Pulmonary artery endothelial cell (primary cell): ENCODE results near the gene GINS3. TPM values are rescaled to one million over a fixed set of nuclear protein-coding genes. Genes with fewer than 3 reads are reported as not detected.

Source experiments
- DNase-seq: peaks from one replicate; pipeline ENCODE4 v3.0.0-alpha.2; 2011; ENCODE audit warnings: low read depth, low spot score
- total RNA-seq: library from RNA; depleted of rRNA; stranded (reverse); fragments of >200 nt; gene quantifications from 2 replicates; pipeline ENCODE4 v1.2.3, GENCODE V29; 2014

The GINS3 gene
- total RNA-seq, result 13.8 and 13.9 TPM in 2 replicates

DNA sequence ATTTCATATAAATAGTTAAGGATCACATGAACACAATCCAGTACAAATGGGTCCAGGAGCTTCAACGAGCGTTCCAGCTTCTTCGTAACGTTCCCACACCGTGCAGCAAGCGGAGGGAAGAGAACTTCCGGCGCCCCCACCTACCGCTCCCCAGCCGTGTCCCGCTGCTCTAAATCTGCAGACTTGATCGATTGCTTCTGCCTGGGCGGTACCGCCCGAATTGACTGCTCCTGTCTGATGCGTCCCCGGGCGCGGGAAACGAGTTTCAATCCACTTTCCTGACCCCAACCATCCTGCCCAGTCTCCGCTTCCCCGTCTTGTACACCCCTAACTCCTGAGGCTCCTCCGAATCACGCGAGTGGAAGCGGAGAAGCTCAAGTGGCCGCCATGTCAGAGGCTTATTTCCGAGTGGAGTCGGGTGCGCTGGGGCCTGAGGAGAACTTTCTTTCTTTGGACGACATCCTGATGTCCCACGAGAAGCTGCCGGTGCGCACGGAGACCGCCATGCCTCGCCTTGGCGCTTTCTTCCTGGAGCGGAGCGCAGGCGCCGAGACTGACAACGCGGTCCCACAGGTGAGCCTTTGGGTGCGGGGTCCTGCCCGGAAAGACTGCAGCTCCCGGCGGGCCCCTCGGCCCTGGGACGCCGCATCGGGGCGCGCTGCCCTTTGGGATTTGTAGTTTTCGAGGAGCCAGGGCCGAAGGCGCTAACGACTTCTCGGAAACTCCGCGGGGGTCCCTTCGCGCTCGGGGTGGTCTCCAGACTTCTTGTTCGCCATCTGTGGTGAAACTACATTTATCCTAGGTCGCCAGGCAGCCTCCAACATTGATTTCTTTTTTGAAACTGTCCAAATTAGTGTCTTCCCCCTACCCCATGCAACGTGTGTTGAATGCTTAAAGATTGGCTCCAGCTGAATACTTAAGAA is at the start of gene GINS3:
TSS of gene GINS3 (plus strand) at position 257 of the 923 bp plus-strand sequence. CDS start at position 388, 131 bp downstream.
- peak; percentile 72 for DNase-seq

DNA sequence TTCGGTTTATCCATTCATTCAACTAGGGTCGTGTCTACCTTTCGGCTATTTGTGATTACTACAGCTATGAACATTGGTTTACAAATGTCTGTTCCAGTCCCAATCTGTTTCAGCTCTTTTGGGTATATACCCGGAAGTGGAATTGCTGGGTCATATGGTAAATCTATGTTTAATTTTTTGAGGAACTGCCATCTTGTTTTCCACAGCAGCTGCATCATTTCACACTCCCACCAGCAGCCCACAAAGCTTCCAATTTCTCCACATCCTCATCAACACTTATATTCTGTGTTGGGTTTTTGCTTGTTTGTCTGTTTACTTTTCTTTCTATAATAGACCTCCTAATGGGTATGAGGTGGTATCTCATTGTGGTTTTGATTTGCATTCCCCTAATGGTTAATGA is 48.7 kb upstream of the GINS3 start:
- no peak for DNase-seq

DNA sequence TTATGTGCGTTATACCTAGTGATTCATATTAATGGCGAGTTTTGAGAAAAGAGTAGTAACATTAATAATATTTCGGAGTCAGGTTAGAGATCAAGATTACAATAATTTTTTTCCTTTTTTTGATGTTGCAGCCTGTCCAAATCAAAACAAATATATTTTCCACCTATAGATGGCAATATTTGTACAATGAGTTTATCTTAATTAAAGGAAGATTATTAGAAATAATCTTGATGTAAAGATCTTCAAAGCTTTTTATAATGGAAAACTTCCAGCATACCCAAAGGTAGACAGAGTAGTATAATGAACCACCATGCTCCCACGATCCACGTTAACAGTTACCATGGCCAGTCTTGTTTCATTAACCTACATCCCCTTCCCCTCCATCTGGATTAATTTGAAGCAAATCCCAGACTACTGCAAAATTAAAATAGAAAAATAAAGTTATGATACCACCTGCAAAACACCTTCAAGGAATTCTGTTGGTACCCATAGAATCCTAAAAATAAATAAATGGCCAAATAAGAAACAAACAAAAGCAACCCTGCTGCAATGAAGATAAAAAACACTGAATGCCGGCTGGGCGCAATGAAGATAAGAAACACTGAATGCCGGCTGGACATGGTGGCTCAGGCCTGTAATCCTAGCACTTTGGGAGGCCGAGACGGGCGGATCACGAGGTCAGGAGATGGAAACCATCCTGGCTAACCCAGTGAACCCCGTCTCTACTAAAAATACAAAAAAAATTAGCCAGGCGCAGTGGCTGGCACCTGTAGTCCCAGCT is 46.5 kb upstream of the GINS3 start:
- no peak for DNase-seq

DNA sequence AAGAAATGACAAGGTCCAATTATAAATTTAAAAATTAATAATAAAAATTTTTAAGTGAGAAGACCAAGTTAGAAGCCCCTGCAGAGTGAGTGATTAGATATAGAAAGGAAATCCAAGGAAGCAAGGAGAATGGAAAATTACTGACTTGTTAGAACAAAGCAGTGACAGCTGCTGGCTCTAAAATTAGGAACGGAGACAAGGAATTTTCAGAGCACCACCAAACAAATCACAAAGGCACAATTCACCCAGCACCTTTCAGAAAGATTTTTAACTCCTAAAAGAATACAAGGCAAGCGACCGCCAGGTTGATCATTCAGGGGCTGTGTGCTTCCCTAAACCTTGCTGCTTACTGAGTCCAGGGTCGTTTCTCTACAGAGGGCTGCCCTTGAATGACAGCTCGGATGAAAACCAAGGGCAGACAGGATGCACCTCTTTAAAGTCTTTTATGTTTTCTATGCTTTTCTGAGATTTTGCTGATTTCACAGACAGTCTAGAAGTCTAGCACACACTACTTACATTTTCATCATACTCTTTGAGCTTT is 45.4 kb upstream of the GINS3 start:
- DNase-seq, result no peak

DNA sequence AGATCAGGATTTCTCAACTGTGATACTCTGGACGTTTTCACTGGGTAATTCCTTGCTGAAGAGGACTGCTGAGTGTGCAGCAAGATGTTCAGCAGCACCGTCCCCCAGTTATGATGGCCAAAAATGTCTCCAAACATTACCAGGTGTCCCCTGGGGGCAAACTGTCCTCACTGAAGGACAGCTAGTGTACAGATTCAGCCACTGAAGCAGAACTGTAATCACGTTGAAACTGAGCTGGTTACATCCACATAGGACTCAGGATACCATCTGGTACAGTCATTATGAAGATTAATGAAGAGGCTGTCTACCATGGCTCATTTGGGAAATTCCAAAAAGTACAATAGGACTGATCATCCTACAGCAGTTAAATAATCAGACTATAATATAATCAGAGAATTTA is 43.3 kb upstream of the GINS3 start:
- DNase-seq, result no peak

DNA sequence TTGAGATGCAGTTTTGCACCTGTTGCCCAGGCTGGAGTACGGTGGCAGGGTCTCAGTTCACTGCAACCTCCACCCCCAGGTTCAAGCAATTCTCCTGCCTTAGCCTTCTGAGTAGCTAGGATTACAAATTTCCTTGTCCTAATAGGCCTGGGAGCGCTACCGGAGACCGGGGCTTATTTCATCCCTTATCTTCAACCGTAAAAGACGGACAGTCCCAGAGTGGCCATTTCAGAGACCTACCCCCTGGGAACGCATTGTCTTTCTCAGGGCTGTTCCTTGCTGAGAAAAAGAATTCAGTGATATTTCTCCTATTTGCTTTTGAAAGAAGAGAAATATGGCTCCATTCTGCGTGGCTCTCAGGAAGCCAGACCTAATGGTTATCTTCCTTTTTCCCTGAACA is 39.6 kb upstream of the GINS3 start:
- no peak for DNase-seq

DNA sequence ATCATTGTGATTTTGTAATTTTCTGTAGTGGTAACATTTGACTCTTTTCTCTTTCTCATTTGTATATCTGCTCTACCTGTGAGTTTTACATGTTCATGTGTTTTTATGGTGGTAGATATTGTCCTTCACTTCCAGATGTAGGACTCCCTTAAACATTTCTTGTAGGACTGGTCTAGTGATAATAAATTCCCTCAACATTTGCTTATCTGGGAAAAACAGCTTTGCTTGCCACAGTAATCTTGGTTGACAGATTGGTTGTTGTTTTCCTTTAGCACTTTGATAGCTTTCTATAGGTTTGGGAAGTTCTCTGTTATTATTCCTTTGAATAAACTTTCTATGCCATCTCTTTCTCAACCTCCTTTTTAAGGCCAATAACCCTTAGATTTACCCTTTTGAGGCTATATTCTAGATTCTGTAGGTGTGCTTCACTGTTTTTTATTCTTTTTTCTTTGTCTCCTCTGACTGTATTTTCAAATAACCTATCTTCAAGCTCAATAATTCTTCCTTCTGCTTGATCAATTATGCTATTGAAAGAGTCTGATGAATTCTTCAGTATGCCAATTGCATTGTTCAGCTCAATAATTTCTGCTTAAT is 32.1 kb upstream of the GINS3 start:
- DNase-seq, result no peak

DNA sequence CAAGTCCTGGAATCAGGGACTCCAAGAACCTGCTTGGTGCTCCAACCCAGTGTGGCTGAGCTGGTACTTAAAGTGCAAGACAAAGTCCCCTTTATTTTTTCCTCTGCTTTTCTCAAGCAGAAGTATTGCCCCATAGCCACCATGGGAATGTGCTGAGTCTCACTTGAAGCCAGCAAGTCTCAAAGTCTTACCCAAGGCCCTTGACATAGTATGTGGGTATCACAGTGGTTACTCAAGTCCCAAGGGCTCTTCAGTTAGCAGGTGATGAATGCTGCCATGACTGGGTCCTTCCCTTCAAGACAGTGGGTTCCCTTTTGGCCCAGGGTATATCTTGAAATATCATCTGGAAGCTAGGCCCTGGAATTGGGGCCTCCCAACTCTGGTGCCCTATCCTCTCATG is 30.5 kb upstream of the GINS3 start:
- no peak for DNase-seq

DNA sequence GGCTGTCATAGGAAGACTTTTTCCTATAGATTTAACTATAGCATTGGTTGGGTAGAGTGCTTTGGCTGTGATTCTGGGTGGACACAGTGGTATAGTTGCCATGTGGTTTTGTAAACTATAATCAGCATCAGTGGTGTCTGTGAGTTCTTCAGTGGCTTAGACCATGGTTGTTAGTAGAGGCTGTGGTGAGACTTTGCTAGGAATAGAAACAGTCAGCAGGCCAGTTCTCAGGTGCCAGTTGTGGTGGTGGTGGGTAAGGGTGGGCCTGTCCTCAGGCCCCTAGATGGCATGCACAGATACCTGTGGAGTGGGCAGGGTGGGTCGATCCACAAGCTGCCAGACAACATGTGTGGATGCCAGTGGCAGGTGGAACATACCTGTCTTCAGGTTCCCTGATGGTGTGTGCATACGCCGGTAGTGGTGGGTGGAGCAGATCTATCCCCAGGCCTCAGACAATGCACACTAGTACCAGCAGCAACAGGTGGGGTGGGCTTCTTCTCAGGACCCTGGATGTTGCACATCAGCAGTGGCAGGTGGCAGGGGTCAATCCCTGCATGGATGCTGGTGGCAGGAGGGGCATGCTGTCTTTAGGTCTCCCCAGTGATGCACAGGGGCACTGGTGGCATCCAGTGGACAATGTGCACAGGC is 28.4 kb upstream of the GINS3 start:
- DNase-seq, result no peak

DNA sequence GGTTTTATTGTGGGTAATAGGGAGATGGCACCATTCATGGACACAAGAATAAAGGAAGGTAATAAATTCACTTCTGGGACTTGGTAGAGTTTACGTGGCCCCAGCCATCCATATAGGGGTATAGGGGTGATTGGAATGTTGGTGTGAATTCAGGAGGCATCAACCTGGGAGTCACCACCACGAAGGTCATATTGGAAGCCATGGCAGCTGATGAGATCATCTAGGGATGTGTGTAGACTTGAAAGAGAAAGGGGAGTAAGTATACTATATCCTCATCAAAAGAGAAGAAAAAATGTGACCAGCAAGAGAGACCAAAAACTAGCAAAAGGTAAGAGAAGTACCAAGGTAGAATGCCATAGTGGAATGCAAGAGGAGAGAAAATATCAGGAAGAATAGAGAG is 26.6 kb upstream of the GINS3 start:
- DNase-seq, result no peak

DNA sequence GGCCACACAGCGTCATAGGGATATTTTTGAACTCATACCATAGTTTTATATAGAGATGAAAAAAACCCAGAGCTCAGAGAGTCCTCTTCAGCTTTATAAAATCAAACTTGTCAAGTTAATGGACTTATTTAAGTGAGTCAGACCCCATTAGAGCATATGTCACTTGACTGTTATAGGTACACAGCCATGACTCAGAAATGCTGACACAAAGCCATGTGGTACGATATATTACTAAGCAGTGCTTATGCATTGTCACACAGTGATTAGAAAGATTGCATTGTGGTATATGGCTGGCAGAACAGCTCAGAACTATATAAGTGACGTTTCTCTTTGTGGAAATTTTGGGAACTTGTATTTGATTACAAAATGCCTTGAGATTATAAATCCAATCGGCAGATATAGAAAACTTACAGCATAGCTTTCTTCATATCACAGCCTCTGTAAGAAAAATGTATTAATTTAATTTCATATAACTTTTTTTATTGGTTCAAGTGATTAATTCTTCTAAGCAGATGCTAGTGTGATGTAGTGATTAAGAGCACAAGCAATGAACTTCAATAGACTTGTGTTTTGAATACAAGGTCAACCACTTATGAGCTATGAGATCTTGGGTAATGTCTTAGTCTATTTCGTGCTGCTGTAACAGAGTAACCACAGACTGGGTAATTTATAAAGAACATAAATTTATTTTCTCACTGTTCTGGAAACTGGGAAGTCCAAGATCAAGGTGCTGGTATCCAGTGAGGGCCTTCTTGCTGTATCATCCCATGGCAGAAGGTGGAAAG is 25.8 kb upstream of the GINS3 start:
- DNase-seq, result peak; percentile 35

DNA sequence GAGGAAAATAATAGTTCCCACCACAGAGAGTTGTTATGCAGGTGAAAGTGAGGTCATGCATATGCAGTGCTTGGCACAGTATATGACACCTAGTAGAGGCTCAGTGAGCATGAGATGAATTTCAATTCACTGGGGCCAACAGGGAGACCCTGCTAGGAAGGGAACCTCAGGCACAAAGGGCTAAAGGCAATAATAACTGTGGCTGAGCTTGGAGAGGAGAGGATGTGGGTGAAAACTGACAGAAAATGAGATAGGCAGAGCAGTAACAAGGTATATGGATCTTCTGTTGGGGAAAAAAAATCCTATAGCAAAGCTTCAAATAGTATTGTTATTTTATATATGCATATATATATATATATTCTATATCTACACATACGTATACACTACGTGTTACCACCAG is 25.0 kb upstream of the GINS3 start:
- DNase-seq, result no peak

DNA sequence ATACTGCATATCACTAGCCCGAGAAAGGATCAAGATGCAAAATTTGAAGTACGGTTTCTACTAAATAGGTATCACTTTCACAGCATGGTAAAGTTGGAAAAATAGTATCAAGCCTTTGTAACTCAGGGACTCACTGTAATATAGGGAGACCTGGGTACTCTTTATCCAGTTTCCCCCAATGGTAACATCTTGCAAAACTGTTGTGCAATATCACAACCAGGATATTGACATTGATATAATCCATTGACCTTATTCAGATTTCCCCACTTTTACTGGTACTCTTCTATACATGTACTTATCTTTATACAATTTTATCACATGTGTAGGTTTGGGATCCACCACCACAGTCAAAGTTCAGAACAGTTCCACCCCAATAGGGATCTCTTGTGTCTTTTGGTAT is 20.4 kb upstream of the GINS3 start:
- DNase-seq, result no peak

DNA sequence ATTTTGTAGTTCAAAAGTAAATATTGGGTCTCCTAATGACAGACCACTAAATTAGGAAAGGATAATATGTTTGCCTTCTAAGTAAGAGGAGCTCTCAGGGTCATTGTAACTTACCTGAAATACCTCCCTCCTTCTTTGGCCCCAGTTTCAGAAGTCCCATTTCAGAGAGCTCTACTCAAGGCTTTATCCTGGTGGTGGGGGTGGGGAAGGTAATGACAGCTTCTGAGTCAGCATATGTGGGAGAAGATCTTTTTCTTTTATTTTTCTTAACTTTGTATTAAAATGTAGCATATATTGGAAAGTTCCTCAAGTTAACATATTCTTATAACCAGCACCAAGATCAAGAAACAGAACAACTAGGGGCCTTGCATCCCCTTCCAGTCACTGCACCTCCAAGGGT is 16.9 kb upstream of the GINS3 start:
- no peak for DNase-seq

DNA sequence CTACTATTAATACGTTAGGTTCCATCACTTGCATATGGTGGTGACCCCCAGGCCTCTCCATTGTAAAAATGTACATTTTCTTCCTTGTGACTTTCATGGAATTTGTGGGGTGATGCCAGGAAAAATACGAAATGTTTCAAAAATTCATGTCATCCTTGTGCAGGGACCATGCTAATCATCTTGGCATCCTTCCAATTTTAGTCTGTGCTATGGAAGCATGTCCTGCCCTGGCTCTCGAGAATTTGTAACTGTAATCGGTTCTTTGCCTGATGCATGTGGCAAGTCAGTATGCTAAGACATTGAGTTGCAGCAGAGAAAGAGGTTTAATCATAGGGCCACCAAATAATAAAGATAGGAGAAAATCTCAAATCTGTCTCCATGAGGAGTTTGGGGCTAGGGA is 14.3 kb upstream of the GINS3 start:
- peak; percentile 19 for DNase-seq

DNA sequence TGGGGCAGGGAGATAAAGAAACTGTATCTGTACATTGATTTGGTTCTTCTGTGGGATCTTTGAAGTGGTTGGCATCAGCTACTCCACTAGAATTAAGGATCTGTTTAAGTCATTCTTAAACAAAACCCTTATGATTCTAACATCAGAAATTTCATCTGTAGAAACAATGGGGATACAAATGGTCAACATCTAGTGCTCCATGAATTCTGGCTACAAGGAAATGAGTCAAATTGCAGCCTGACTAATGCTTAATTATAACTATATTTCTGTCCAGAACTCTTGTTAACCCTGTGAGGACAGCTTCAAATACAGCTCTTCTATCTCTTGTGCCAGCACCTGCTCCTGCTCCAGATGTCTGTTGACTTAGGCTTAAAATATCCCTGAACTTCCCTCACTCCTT is 13.9 kb upstream of the GINS3 start:
- peak; percentile 37 for DNase-seq

DNA sequence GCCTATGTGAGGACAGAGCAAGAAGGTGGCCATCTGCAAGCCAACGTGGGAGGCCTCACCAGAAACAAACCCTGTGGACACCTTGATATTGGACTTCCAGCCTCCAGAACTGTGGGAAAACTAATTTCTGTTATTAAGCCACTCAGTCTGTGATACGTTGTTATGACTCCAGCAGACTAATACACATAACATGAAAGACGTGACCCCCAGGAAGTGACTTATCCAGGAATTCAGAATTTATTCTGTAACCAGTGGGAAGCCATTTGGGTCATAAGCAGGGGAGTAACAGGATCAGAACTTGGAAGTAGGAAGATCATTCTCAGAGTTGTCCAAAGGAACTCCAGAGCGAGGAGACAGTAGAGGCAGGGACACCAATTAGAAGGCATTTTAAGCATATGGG is 12.5 kb upstream of the GINS3 start:
- DNase-seq, result no peak

DNA sequence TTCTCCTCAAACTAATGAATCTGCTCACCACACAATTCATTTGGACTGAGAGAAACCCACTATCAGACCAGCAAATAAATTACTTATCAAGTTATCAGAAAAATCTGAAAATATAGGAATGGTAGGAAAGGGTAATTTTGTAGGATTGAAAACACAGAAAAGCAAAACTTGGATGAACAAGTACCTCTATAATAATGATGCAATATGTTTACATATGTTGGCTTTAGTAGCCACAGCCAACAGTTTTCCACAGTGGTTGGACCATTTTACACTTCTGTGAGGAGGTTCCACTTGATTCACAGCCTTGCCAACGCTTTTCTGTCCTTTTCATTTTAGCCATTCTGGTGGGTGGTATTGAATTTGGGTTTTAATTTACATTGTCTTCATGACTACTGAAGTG is 10.6 kb upstream of the GINS3 start:
- DNase-seq, result no peak

DNA sequence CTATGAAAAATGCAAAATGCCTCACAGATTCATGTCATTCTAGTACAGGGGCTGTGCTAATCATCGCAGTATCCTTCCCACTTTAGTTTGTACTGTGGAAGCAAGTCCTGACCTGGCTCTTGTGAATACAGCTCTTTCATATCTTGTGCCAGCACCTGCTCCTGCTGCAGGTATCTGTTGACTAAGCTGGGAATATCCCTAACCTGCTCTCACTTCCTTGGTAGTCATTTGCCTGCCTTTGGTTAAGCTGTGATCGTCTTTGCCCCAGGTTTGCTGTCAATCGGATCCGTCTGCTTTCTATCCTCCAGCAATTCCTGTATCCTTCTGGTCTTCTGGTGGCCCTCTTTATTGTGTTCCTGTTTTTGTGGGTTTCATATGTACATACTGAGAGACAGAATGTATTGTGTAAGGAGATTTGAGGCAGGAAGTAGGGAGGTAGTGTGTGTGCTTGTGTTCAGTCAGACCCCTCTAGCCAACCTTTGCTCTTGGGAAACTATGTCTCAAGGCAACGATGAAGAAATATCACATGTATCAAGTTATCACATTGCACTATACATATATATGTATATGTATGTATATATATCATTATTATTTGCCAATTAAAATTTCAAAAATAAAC is 7.7 kb upstream of the GINS3 start:
- DNase-seq, result no peak

DNA sequence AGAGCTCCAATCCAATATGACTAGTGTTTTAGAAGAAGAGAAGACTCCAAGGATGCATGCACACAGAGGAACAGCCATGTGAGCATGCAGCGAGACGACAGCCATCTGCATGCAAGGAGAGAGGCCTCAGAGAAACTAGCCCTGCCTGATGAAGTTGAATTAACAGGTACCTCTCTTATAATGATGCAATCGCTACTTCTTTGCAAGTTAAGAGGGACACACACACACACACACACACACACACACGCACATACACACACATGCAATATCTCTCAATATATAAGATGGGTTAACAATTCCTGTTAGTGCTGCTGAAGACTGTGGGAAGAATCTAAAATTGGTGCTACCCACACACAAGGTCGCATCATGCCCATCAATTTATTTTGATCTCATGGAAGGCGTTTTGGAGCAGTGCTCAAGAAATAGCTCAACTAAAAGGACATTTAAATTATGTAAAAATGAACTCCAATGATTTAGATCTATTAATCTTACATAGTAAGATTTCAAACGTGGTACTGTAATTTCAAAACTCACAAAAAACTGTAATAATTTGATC is 7.0 kb upstream of the GINS3 start:
- DNase-seq, result no peak
